ENCODE results near the gene TNS3.

The TNS3 gene

GRCh38 chr7:47332681-47333553 is 249.0 kb downstream of the TNS3 start:
- DNase-seq (ENCODE audit: low read depth): no peak
- no peak for TF ChIP-seq CTCF (conservative IDR thresholded peaks at IDR 0.05; ENCODE audit: low read depth, low read length)
- no peak overlapping the region for H3K4me3 ChIP-seq (ENCODE audit: low read depth, low read length)

- no peak overlapping the region for H3K4me3 ChIP-seq (ENCODE audit: low read depth, low read length)
- no peak for TF ChIP-seq CTCF (conservative IDR thresholded peaks at IDR 0.05; ENCODE audit: low read depth, low read length)
- no peak for DNase-seq (ENCODE audit: low read depth)
Observed at GRCh38 chr7:47332213-47332612, 249.7 kb downstream of the TNS3 start.

GRCh38 chr7:47331179-47331565 is 250.7 kb downstream of the TNS3 start:
- TF ChIP-seq CTCF (conservative IDR thresholded peaks at IDR 0.05; ENCODE audit: low read depth, low read length): no peak
- H3K4me3 ChIP-seq (ENCODE audit: low read depth, low read length): no peak overlapping the region
- DNase-seq (ENCODE audit: low read depth): no peak

GRCh38 chr7:47330561-47331178 is 251.2 kb downstream of the TNS3 start:
- no peak overlapping the region for H3K4me3 ChIP-seq (ENCODE audit: low read depth, low read length)
- TF ChIP-seq CTCF (conservative IDR thresholded peaks at IDR 0.05; ENCODE audit: low read depth, low read length): no peak
- DNase-seq (ENCODE audit: low read depth): no peak

GRCh38 chr7:47330026-47330425 is 251.9 kb downstream of the TNS3 start:
- DNase-seq (ENCODE audit: low read depth): no peak
- no peak overlapping the region for H3K4me3 ChIP-seq (ENCODE audit: low read depth, low read length)
- no peak for TF ChIP-seq CTCF (conservative IDR thresholded peaks at IDR 0.05; ENCODE audit: low read depth, low read length)

GRCh38 chr7:47329320-47329926 is 252.5 kb downstream of the TNS3 start:
- H3K4me3 ChIP-seq (ENCODE audit: low read depth, low read length): no peak overlapping the region
- no peak for TF ChIP-seq CTCF (conservative IDR thresholded peaks at IDR 0.05; ENCODE audit: low read depth, low read length)
- DNase-seq (ENCODE audit: low read depth): peak; percentile 63

Data from choroid plexus epithelial cell (primary cell).